Measurements from ENCODE around the gene NEU4. TPM values are rescaled to one million over a fixed set of nuclear protein-coding genes. Genes with fewer than 3 reads are reported as not detected.

NEU4 gene
- polyA plus RNA-seq, 1 donor from 2014 or later, result not detected

GRCh38 chr2:241851325-241852115 lies 42.5 kb downstream of the NEU4 start:
- Histone ChIP-seq H3K9ac (ENCODE audit: low read length) (no peak overlapping the region), H3K4me3 (ENCODE audit: low read length) (no peak overlapping the region), H3K4me2 (ENCODE audit: low read length) (no peak overlapping the region), H3K79me2 (replicated peaks; ENCODE audit: insufficient read depth, low read length) (no peaks in the 10 kb centered on the region), H3K9me2 (ENCODE audit: insufficient read depth, low read length) (no peaks in the 10 kb centered on the region), H3F3A (ENCODE audit: insufficient read depth, low read length, poor library complexity, severe bottlenecking) (no peaks in the 10 kb centered on the region), H4K20me1 (ENCODE audit: insufficient read depth) (no peaks in the 10 kb centered on the region), H3K27ac (ENCODE audit: low read length) (no peak overlapping the region), H3K36me3 (ENCODE audit: insufficient read depth, low read length) (no peaks in the 10 kb centered on the region), H3K27me3 (ENCODE audit: insufficient read depth, low read depth, low read length) (no peaks in the 10 kb centered on the region), H3K9me3 (ENCODE audit: low read length) (no peaks in the 10 kb centered on the region), H2AFZ (ENCODE audit: low read depth, low read length) (no peak overlapping the region)
- TF ChIP-seq EZH2 (IDR thresholded peaks at IDR 0.05; ENCODE audit: borderline replicate concordance, insufficient read depth, low read length, poor library complexity, severe bottlenecking), result no peak
- TF ChIP-seq TAF1 (IDR thresholded peaks at IDR 0.05; ENCODE audit: low read depth), result no peak
- no peak for TF ChIP-seq RAD21 (conservative IDR thresholded peaks at IDR 0.05)
- no peak for TF ChIP-seq EP300 (conservative IDR thresholded peaks at IDR 0.05; ENCODE audit: poor library complexity, severe bottlenecking)
- TF ChIP-seq SMC3 (conservative IDR thresholded peaks at IDR 0.05; ENCODE audit: poor library complexity), result no peak
- TF ChIP-seq REST (IDR thresholded peaks at IDR 0.05; ENCODE audit: borderline replicate concordance), result no peak
- no peak for TF ChIP-seq MXI1 (conservative IDR thresholded peaks at IDR 0.05; ENCODE audit: poor library complexity, severe bottlenecking)
- TF ChIP-seq POLR2AphosphoS5 (IDR thresholded peaks at IDR 0.05), result no peak
- TF ChIP-seq, protein P1, sequence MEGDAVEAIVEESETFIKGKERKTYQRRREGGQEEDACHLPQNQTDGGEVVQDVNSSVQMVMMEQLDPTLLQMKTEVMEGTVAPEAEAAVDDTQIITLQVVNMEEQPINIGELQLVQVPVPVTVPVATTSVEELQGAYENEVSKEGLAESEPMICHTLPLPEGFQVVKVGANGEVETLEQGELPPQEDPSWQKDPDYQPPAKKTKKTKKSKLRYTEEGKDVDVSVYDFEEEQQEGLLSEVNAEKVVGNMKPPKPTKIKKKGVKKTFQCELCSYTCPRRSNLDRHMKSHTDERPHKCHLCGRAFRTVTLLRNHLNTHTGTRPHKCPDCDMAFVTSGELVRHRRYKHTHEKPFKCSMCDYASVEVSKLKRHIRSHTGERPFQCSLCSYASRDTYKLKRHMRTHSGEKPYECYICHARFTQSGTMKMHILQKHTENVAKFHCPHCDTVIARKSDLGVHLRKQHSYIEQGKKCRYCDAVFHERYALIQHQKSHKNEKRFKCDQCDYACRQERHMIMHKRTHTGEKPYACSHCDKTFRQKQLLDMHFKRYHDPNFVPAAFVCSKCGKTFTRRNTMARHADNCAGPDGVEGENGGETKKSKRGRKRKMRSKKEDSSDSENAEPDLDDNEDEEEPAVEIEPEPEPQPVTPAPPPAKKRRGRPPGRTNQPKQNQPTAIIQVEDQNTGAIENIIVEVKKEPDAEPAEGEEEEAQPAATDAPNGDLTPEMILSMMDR (IDR thresholded peaks at IDR 0.05; ENCODE audit: poor library complexity, severe bottlenecking), result no peak

GRCh38 chr2:241852116-241852980 lies 43.4 kb downstream of the NEU4 start:
- Histone ChIP-seq H3K4me2 (ENCODE audit: low read length) (no peak overlapping the region), H3K9me2 (ENCODE audit: insufficient read depth, low read length) (no peaks in the 10 kb centered on the region), H2AFZ (ENCODE audit: low read depth, low read length) (no peak overlapping the region), H4K20me1 (ENCODE audit: insufficient read depth) (no peaks in the 10 kb centered on the region), H3K9me3 (ENCODE audit: low read length) (no peaks in the 10 kb centered on the region), H3K27me3 (ENCODE audit: insufficient read depth, low read depth, low read length) (no peaks in the 10 kb centered on the region), H3K4me3 (ENCODE audit: low read length) (no peak overlapping the region), H3F3A (ENCODE audit: insufficient read depth, low read length, poor library complexity, severe bottlenecking) (no peaks in the 10 kb centered on the region), H3K9ac (ENCODE audit: low read length) (no peak overlapping the region), H3K79me2 (replicated peaks; ENCODE audit: insufficient read depth, low read length) (no peaks in the 10 kb centered on the region), H3K27ac (ENCODE audit: low read length) (no peak overlapping the region), H3K36me3 (ENCODE audit: insufficient read depth, low read length) (no peaks in the 10 kb centered on the region)
- TF ChIP-seq POLR2AphosphoS5 (IDR thresholded peaks at IDR 0.05) (no peak), RAD21 (conservative IDR thresholded peaks at IDR 0.05) (no peak), EZH2 (IDR thresholded peaks at IDR 0.05; ENCODE audit: borderline replicate concordance, insufficient read depth, low read length, poor library complexity, severe bottlenecking) (no peak), EP300 (conservative IDR thresholded peaks at IDR 0.05; ENCODE audit: poor library complexity, severe bottlenecking) (no peak), REST (IDR thresholded peaks at IDR 0.05; ENCODE audit: borderline replicate concordance) (no peak), MXI1 (conservative IDR thresholded peaks at IDR 0.05; ENCODE audit: poor library complexity, severe bottlenecking) (no peak), TAF1 (IDR thresholded peaks at IDR 0.05; ENCODE audit: low read depth) (no peak), SMC3 (conservative IDR thresholded peaks at IDR 0.05; ENCODE audit: poor library complexity) (no peak)
- TF ChIP-seq, protein P1 (IDR thresholded peaks at IDR 0.05; ENCODE audit: poor library complexity, severe bottlenecking), result no peak

Data from neural cell (in vitro differentiated cells).